ENCODE data around the gene PCNX2.

DNA sequence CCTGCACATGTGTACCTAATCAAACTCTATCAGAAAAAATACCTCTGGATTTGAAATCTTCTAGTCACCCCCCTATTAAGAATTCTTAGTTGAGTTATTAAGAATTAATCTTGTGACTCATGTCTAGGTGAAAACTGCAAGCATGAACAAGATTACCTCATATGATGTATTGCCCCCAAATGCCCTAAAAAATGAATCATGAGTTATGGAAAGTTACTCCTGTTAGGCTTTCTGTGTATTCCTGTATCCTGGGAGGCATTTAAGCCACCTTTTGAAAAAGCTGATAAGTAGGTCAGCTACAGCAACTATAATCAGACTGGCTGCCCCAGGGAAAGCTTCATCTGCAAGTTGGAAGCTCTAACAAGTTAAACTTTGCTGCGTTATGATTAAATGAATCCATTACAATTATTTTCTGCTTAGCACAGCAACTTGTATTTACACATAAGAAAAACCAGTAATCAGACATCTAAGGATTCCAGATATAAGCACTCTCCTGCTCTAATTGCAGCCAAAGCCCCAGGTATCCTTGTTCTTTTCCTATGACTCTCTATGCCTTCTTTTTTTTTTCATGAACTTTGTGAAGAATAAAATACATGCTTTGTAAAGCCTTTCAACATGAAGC is 197.5 kb downstream of the PCNX2 start:
- TF ChIP-seq, protein P1, sequence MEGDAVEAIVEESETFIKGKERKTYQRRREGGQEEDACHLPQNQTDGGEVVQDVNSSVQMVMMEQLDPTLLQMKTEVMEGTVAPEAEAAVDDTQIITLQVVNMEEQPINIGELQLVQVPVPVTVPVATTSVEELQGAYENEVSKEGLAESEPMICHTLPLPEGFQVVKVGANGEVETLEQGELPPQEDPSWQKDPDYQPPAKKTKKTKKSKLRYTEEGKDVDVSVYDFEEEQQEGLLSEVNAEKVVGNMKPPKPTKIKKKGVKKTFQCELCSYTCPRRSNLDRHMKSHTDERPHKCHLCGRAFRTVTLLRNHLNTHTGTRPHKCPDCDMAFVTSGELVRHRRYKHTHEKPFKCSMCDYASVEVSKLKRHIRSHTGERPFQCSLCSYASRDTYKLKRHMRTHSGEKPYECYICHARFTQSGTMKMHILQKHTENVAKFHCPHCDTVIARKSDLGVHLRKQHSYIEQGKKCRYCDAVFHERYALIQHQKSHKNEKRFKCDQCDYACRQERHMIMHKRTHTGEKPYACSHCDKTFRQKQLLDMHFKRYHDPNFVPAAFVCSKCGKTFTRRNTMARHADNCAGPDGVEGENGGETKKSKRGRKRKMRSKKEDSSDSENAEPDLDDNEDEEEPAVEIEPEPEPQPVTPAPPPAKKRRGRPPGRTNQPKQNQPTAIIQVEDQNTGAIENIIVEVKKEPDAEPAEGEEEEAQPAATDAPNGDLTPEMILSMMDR (IDR thresholded peaks at IDR 0.05; ENCODE audit: extremely low read depth in 1 of 2, insufficient read depth in 1 of 2, low read depth in 1 of 2, low read length in 2 of 2) = no peak
- TF ChIP-seq POLR2A (IDR thresholded peaks at IDR 0.05; ENCODE audit: low read depth, low read length) = no peak
- TF ChIP-seq FOS (IDR thresholded peaks at IDR 0.05; ENCODE audit: borderline replicate concordance, insufficient read depth, low read length) = no peak
- TF ChIP-seq POLR2AphosphoS5 (IDR thresholded peaks at IDR 0.05; ENCODE audit: insufficient read depth, low read depth, low read length) = no peak
- TF ChIP-seq, protein P2, sequence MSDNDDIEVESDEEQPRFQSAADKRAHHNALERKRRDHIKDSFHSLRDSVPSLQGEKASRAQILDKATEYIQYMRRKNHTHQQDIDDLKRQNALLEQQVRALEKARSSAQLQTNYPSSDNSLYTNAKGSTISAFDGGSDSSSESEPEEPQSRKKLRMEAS (IDR thresholded peaks at IDR 0.05; ENCODE audit: insufficient read depth, insufficient read length) = no peak
- TF ChIP-seq MYC (IDR thresholded peaks at IDR 0.05; ENCODE audit: low read depth, low read length) = no peak
- TF ChIP-seq JUN (IDR thresholded peaks at IDR 0.05; ENCODE audit: borderline replicate concordance, insufficient read depth, insufficient read length, low read depth) = no peak
- no peak for TF ChIP-seq GATA2 (IDR thresholded peaks at IDR 0.05; ENCODE audit: insufficient read depth, insufficient read length, low read depth, low read length)
- TF ChIP-seq EZH2 (IDR thresholded peaks at IDR 0.05; ENCODE audit: borderline replicate concordance, low read depth, low read length, severe bottlenecking) = no peak
